Keratinocyte (primary cell): ENCODE results near the gene KBTBD2.
"Not testable (repeated sequence)": the region's sequence is repeated elsewhere in the genome, so short reads cannot be mapped to it uniquely, and the experiment has no call there.

ENCODE experiments used
- EZH2 ChIP-seq: IDR thresholded peaks from one replicate; pipeline ENCODE4 v1.6.1; 2012; ENCODE audit warnings: inconsistent platforms, mild to moderate bottlenecking, low read length, moderate library complexity
- TF ChIP-seq, protein P1 (sequence below), 3 experiments: IDR thresholded peaks in 1 of 3; conservative IDR thresholded peaks in 1 of 3; optimal IDR thresholded peaks in 1 of 3; 2 replicates in 2 of 3; 3 replicates in 1 of 3; pipeline versions ENCODE3 to v1.5.1; 2011; ENCODE audit warnings: low read length in 3 of 3, mild to moderate bottlenecking in 3 of 3, moderate library complexity in 2 of 3, control low read depth in 1 of 3, inconsistent platforms in 1 of 3; ENCODE audit not compliant: insufficient read depth in 2 of 3; ENCODE audit errors: extremely low read depth in 1 of 3

DNA sequence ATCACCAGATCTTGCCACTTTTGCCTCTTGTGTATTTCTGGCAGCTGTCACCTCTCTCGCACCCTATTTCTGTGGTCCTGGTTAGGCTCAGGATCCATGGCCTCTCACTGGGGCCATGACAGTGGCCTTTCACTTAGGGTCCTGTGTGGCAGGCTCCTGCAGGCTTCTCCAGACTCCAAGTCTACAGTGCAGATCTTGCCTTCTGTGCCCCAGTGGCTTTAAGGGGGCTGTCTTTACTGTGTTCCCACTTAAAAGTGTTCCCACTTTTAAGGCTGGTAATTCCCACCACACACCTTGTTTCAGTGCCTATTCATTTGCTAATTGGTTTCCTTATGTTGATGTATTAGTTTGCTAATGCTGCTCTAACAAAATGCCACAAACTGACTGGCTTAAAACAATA is 27.7 kb downstream of the KBTBD2 start:
- TF ChIP-seq, protein P1, sequence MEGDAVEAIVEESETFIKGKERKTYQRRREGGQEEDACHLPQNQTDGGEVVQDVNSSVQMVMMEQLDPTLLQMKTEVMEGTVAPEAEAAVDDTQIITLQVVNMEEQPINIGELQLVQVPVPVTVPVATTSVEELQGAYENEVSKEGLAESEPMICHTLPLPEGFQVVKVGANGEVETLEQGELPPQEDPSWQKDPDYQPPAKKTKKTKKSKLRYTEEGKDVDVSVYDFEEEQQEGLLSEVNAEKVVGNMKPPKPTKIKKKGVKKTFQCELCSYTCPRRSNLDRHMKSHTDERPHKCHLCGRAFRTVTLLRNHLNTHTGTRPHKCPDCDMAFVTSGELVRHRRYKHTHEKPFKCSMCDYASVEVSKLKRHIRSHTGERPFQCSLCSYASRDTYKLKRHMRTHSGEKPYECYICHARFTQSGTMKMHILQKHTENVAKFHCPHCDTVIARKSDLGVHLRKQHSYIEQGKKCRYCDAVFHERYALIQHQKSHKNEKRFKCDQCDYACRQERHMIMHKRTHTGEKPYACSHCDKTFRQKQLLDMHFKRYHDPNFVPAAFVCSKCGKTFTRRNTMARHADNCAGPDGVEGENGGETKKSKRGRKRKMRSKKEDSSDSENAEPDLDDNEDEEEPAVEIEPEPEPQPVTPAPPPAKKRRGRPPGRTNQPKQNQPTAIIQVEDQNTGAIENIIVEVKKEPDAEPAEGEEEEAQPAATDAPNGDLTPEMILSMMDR (optimal IDR thresholded peaks at IDR 0.05 in 1 of 3, IDR thresholded peaks at IDR 0.05 in 1 of 3, conservative IDR thresholded peaks at IDR 0.05 in 1 of 3; ENCODE audit: extremely low read depth in 1 of 3, insufficient read depth in 2 of 3, low read length in 3 of 3): not testable (repeated sequence)
- not testable (repeated sequence) for TF ChIP-seq EZH2
